ENCODE data around the gene IL10RA. TPM values are rescaled to one million over a fixed set of nuclear protein-coding genes. Genes with fewer than 3 reads are reported as not detected.

IL10RA gene
- total and polyA plus RNA-seq, 2 experiments from 2014 or later: 0.10 TPM; not detected in 1

GRCh38 chr11:118006153-118006534 lies 19.9 kb downstream of the IL10RA start (continued):
- TF ChIP-seq, protein P1, sequence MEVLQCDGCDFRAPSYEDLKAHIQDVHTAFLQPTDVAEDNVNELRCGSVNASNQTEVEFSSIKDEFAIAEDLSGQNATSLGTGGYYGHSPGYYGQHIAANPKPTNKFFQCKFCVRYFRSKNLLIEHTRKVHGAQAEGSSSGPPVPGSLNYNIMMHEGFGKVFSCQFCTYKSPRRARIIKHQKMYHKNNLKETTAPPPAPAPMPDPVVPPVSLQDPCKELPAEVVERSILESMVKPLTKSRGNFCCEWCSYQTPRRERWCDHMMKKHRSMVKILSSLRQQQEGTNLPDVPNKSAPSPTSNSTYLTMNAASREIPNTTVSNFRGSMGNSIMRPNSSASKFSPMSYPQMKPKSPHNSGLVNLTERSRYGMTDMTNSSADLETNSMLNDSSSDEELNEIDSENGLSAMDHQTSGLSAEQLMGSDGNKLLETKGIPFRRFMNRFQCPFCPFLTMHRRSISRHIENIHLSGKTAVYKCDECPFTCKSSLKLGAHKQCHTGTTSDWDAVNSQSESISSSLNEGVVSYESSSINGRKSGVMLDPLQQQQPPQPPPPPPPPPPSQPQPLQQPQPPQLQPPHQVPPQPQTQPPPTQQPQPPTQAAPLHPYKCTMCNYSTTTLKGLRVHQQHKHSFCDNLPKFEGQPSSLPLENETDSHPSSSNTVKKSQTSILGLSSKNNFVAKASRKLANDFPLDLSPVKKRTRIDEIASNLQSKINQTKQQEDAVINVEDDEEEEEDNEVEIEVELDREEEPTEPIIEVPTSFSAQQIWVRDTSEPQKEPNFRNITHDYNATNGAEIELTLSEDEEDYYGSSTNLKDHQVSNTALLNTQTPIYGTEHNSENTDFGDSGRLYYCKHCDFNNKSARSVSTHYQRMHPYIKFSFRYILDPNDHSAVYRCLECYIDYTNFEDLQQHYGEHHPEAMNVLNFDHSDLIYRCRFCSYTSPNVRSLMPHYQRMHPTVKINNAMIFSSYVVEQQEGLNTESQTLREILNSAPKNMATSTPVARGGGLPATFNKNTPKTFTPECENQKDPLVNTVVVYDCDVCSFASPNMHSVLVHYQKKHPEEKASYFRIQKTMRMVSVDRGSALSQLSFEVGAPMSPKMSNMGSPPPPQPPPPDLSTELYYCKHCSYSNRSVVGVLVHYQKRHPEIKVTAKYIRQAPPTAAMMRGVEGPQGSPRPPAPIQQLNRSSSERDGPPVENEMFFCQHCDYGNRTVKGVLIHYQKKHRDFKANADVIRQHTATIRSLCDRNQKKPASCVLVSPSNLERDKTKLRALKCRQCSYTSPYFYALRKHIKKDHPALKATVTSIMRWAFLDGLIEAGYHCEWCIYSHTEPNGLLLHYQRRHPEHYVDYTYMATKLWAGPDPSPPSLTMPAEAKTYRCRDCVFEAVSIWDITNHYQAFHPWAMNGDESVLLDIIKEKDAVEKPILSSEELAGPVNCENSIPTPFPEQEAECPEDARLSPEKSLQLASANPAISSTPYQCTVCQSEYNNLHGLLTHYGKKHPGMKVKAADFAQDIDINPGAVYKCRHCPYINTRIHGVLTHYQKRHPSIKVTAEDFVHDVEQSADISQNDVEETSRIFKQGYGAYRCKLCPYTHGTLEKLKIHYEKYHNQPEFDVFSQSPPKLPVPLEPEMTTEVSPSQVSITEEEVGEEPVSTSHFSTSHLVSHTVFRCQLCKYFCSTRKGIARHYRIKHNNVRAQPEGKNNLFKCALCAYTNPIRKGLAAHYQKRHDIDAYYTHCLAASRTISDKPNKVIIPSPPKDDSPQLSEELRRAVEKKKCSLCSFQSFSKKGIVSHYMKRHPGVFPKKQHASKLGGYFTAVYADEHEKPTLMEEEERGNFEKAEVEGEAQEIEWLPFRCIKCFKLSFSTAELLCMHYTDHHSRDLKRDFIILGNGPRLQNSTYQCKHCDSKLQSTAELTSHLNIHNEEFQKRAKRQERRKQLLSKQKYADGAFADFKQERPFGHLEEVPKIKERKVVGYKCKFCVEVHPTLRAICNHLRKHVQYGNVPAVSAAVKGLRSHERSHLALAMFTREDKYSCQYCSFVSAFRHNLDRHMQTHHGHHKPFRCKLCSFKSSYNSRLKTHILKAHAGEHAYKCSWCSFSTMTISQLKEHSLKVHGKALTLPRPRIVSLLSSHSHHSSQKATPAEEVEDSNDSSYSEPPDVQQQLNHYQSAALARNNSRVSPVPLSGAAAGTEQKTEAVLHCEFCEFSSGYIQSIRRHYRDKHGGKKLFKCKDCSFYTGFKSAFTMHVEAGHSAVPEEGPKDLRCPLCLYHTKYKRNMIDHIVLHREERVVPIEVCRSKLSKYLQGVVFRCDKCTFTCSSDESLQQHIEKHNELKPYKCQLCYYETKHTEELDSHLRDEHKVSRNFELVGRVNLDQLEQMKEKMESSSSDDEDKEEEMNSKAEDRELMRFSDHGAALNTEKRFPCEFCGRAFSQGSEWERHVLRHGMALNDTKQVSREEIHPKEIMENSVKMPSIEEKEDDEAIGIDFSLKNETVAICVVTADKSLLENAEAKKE (CRISPR knock-in tag; IDR thresholded peaks at IDR 0.05): no peak
- TF ChIP-seq STAT1 (IDR thresholded peaks at IDR 0.05; ENCODE audit: unreplicated experiment): no peak
- no peak for TF ChIP-seq NANOG (IDR thresholded peaks at IDR 0.05; ENCODE audit: borderline replicate concordance)
- no peak for TF ChIP-seq ETS1 (IDR thresholded peaks at IDR 0.05)

DNA sequence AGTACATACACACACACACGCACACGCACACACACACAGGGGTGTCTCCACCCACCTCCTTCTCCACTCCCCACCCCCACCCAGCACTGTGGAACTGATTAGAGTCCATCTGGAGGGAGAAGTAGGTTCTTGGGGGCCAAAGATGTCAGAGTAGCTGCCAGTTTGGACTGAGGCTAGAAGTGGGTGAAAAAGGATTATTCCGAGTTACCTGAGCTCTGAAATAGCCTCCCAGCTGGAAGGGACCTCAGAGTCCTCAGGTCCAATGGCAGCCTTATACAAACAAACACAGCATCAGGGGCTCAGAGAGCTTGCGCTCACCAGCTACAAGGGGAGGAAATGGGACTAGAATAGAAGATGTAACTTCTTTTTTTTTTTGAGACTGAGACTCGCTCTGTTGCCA lies 20.8 kb downstream of the IL10RA start:
- H3K27me3 ChIP-seq (ENCODE audit: insufficient read depth): no peaks in the 10 kb centered on the region
- no peak overlapping the region for H3K4me3 Mint-ChIP-seq
- no peaks in the 10 kb centered on the region for H3F3A ChIP-seq (replicated peaks; ENCODE audit: low read depth)
- no peaks in the 10 kb centered on the region for H3K36me3 Mint-ChIP-seq (ENCODE audit: low read depth)
- DNase-seq (ENCODE audit: low spot score): no peak
- no peak overlapping the region for H3K27ac ChIP-seq (ENCODE audit: low read depth)
- ATAC-seq: no peak
- no peaks in the 10 kb centered on the region for H3K79me2 ChIP-seq (replicated peaks; ENCODE audit: insufficient read depth)
- no peak overlapping the region for H3K4me3 ChIP-seq
- no peaks in the 10 kb centered on the region for H4K20me1 ChIP-seq (replicated peaks; ENCODE audit: insufficient read depth)
- peaks cover 9% of the 10 kb centered on the region for H3K4me1 Mint-ChIP-seq
- H3K36me3 ChIP-seq (ENCODE audit: insufficient read depth): no peaks in the 10 kb centered on the region
- H3K27ac Mint-ChIP-seq: no peak overlapping the region
- peaks cover 5% of the 10 kb centered on the region for H3K27me3 Mint-ChIP-seq (ENCODE audit: insufficient read depth, low read depth, poor library complexity)
- H3K9me3 Mint-ChIP-seq: no peaks in the 10 kb centered on the region
- no peaks in the 10 kb centered on the region for H3K9me2 ChIP-seq (ENCODE audit: insufficient read depth)
- H2AFZ ChIP-seq: no peak overlapping the region
- no peak overlapping the region for H3K4me2 ChIP-seq
- peaks cover 4% of the 10 kb centered on the region; the same call in 1 of the 2 replicates for H3K4me1 ChIP-seq (ENCODE audit: insufficient read depth)
- TF ChIP-seq, protein P1 (CRISPR knock-in tag; IDR thresholded peaks at IDR 0.05): no peak
- TF ChIP-seq CTCF (conservative IDR thresholded peaks at IDR 0.05; ENCODE audit: low read depth in 2 of 2) (no peak), ZNF331 (CRISPR knock-in tag; IDR thresholded peaks at IDR 0.05; ENCODE audit: low read depth) (no peak)
